Neural cell (in vitro differentiated cells): ENCODE data around the gene CARD19.

Experiments used
- CTCF ChIP-seq: fragments of 450-650 bp; IDR thresholded peaks from 2 replicates; pipeline ENCODE4 v1.5.1; 2014; ENCODE audit warnings: antibody characterized with exemption, mild to moderate bottlenecking, moderate library complexity; ENCODE audit not compliant: poor library complexity, severe bottlenecking
- EP300 ChIP-seq: fragments of 450-650 bp; conservative IDR thresholded peaks from 2 replicates; pipeline ENCODE4 v1.6.1; 2014; ENCODE audit warnings: antibody characterized with exemption, mild to moderate bottlenecking, moderate library complexity; ENCODE audit not compliant: poor library complexity, severe bottlenecking
- EZH2 ChIP-seq: fragments of 200-600, 300-800 bp; shearing (Covaris generic), sonication (generic); IDR thresholded peaks from 2 replicates; pipeline ENCODE4 v1.6.1; 2014; ENCODE audit warnings: antibody characterized with exemption, low read length, borderline replicate concordance, mild to moderate bottlenecking; ENCODE audit not compliant: insufficient read depth, poor library complexity, severe bottlenecking
- POLR2AphosphoS5 ChIP-seq: IDR thresholded peaks from 2 replicates; pipeline ENCODE4 v1.6.1; 2012
- RAD21 ChIP-seq: fragments of 450-650 bp; conservative IDR thresholded peaks from 2 replicates; pipeline ENCODE4 v1.6.1; 2014; ENCODE audit warnings: antibody characterized with exemption, mild to moderate bottlenecking, moderate library complexity
- TAF1 ChIP-seq: IDR thresholded peaks from 2 replicates; pipeline ENCODE4 v1.6.1; 2012; ENCODE audit warnings: low read depth

DNA sequence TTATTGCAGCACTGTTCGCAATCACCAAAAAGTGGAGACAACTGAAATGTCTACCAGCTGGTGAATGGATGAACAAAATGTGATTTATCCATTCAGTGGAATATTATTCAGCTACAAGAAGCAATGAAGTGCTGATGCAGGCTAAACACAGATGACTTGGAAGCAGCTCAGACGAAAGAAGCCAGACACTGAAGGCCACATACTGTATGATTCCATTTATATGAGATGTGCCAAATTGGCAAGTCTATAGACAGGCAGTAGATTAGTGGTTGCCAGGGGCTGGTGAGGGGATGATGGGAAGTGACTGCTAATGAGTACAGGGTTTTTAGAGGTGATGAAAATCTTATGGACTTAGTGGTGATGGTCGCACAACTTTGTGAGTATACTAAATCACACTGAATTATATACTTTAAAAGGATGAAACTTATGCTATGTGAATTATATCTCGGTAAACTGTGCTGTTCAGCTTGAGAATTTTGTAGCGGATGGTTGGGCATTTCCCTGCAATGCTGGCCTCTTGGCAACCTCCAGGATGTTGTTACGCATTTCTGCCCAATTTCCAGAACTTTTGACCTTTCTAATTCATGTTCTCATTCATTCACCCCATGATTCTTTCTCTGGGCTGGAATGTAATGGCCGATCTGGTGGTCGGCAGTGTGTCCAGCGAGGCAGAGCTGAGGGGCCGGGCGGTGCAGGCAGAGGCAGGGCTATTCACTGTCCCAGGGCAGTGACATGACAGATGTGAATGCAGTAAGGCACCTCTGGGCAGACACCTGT lies 66.0 kb downstream of the CARD19 start:
- TF ChIP-seq CTCF (no peak), POLR2AphosphoS5 (no peak), EZH2 (no peak), RAD21 (no peak), TAF1 (no peak), EP300 (no peak)
